Measurements from ENCODE around the gene SH3RF3. TPM values are rescaled to one million over a fixed set of nuclear protein-coding genes. Genes with fewer than 3 reads are reported as not detected.

The SH3RF3 gene
- total RNA-seq, 2 donors from 2014 or later, result 1.5 to 1.8 TPM

DNA sequence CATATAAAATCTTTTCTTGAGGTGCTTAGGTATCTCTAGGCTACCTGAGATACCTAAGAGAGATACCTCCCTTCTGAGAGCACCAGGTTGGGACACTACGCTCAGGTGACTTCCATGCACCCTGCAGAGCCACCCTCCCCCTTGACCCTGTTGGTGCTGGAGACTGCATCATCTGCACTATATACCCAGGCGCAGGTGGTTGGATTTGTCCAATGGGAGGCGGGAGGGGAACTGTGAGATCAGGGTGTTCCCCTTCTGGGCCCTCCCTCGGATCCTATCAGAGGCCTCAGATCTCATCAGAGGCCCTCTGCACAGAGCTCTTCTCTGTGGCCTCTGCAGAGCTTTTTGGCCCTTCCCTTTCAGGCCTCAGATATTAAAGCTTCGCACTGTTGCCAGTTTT is 158.4 kb downstream of the SH3RF3 start:
- Mint-ChIP-seq H3K36me3 (ENCODE audit: low read depth) (no peaks in the 10 kb centered on the region), H3K4me3 (no peak overlapping the region), H3K4me1 (no peaks in the 10 kb centered on the region), H3K27ac (no peak overlapping the region), H3K9me3 (no peaks in the 10 kb centered on the region), H3K27me3 (ENCODE audit: insufficient read depth) (no peaks in the 10 kb centered on the region)
- H3K4me1 ChIP-seq (ENCODE audit: control insufficient read depth, insufficient read depth, low read length), result no peaks in the 10 kb centered on the region
- H3K9ac ChIP-seq (ENCODE audit: extremely low read depth, low read length, poor library complexity, severe bottlenecking), result no peak overlapping the region
- H3K9me3 ChIP-seq (ENCODE audit: control insufficient read depth, low read length), result no peaks in the 10 kb centered on the region
- TF ChIP-seq, protein P1, sequence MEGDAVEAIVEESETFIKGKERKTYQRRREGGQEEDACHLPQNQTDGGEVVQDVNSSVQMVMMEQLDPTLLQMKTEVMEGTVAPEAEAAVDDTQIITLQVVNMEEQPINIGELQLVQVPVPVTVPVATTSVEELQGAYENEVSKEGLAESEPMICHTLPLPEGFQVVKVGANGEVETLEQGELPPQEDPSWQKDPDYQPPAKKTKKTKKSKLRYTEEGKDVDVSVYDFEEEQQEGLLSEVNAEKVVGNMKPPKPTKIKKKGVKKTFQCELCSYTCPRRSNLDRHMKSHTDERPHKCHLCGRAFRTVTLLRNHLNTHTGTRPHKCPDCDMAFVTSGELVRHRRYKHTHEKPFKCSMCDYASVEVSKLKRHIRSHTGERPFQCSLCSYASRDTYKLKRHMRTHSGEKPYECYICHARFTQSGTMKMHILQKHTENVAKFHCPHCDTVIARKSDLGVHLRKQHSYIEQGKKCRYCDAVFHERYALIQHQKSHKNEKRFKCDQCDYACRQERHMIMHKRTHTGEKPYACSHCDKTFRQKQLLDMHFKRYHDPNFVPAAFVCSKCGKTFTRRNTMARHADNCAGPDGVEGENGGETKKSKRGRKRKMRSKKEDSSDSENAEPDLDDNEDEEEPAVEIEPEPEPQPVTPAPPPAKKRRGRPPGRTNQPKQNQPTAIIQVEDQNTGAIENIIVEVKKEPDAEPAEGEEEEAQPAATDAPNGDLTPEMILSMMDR (conservative IDR thresholded peaks at IDR 0.05), result no peak
- 95 to 100% methylated on average over 5 of the region's 5 CpGs for WGBS, 2 experiments (ENCODE audit: insufficient coverage in 1 of 2, insufficient read length in 1 of 2)
- no peaks in the 10 kb centered on the region for H3K27me3 ChIP-seq (ENCODE audit: control insufficient read depth, insufficient read depth, low read length, poor library complexity, severe bottlenecking)
- DNase-seq, result no peak
- no peak overlapping the region for H3K4me3 ChIP-seq (ENCODE audit: low read length)
- no peak overlapping the region for H3K27ac ChIP-seq (ENCODE audit: low read depth, low read length)
- H3K36me3 ChIP-seq (ENCODE audit: control insufficient read depth, insufficient read depth, low read length), result no peaks in the 10 kb centered on the region

DNA sequence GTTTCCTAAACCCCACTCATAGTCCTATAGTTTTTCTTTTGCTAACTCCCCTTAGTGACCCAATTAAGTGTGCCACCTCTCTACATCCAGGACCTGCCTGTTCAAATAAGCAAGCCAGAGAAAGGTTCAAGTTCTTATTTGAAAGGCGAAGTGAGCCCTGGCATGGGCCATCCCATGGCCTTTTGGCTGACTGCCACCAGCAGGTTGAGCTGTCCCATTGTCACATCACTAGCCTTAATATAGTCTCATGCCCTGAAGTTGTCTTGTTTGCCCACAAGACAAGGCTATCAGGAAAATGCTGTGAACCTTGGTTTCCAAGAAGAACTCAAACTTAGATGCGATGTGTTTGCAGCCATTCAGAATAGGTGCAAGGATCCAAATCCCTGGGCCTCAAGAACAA is 158.8 kb downstream of the SH3RF3 start:
- Histone ChIP-seq H3K9ac (ENCODE audit: extremely low read depth, low read length, poor library complexity, severe bottlenecking) (no peak overlapping the region), H3K9me3 (ENCODE audit: control insufficient read depth, low read length) (no peaks in the 10 kb centered on the region), H3K4me3 (ENCODE audit: low read length) (no peak overlapping the region), H3K4me1 (ENCODE audit: control insufficient read depth, insufficient read depth, low read length) (no peaks in the 10 kb centered on the region), H3K27ac (ENCODE audit: low read depth, low read length) (no peak overlapping the region), H3K27me3 (ENCODE audit: control insufficient read depth, insufficient read depth, low read length, poor library complexity, severe bottlenecking) (no peaks in the 10 kb centered on the region), H3K36me3 (ENCODE audit: control insufficient read depth, insufficient read depth, low read length) (no peaks in the 10 kb centered on the region)
- Mint-ChIP-seq H3K4me1 (no peaks in the 10 kb centered on the region), H3K27ac (no peak overlapping the region), H3K36me3 (ENCODE audit: low read depth) (no peaks in the 10 kb centered on the region), H3K27me3 (ENCODE audit: insufficient read depth) (no peaks in the 10 kb centered on the region), H3K4me3 (no peak overlapping the region), H3K9me3 (no peaks in the 10 kb centered on the region)
- DNase-seq, result no peak
- TF ChIP-seq, protein P1 (conservative IDR thresholded peaks at IDR 0.05), result no peak
- WGBS, 2 experiments (ENCODE audit: insufficient coverage in 1 of 2, insufficient read length in 1 of 2), result 88 to 90% methylated on average over 2 of the region's 2 CpGs

DNA sequence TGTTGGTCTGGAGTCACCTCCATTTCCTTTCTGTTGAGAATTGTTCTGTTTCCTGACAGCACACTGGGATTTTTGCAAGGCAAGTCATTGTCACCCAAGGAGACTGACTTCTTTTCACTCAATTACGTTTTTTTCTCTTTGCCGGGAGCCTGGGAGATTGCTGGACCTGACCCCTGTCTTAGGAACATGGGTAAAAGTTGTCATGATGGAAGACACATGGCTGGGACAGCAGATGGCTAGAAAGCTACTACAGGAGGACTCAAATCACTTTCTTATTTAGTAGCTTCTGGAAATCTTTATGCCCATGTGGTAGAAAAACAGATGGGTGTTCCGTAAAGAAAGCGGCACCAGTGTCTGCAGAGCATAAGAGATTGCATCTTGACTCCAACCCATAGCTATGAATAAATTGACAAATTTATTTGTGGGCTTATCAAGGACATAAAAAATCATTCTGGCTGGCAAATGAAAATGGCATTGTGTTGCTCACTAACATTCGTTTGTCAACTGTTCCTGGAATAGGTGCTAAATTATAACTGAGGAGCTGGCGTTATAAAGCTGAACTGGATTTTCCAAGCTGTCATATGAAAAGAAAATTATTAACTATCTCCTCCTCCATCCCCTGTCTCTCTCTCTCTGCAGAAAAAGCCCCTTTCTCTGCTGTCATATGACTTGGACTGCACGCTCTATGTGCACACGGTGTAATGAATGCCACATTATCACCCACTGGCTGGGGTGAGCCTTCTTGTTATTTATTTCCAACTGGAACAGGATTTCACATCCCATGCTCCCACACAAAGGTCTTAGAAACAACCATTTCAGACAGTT is 159.8 kb downstream of the SH3RF3 start:
- no peaks in the 10 kb centered on the region for H3K9me3 Mint-ChIP-seq
- no peaks in the 10 kb centered on the region for H3K27me3 Mint-ChIP-seq (ENCODE audit: insufficient read depth)
- no peak overlapping the region for H3K27ac Mint-ChIP-seq
- Histone ChIP-seq H3K27me3 (ENCODE audit: control insufficient read depth, insufficient read depth, low read length, poor library complexity, severe bottlenecking) (no peaks in the 10 kb centered on the region), H3K27ac (ENCODE audit: low read depth, low read length) (no peak overlapping the region), H3K9ac (ENCODE audit: extremely low read depth, low read length, poor library complexity, severe bottlenecking) (no peak overlapping the region), H3K4me3 (ENCODE audit: low read length) (no peak overlapping the region), H3K9me3 (ENCODE audit: control insufficient read depth, low read length) (no peaks in the 10 kb centered on the region), H3K4me1 (ENCODE audit: control insufficient read depth, insufficient read depth, low read length) (no peaks in the 10 kb centered on the region), H3K36me3 (ENCODE audit: control insufficient read depth, insufficient read depth, low read length) (no peaks in the 10 kb centered on the region)
- whole genome bisulfite sequencing, 2 experiments (ENCODE audit: insufficient coverage in 1 of 2, insufficient read length in 1 of 2), result 92 to 93% methylated on average over 7 to 8 of the region's 8 CpGs
- no peak overlapping the region for H3K4me3 Mint-ChIP-seq
- DNase-seq, result no peak
- H3K4me1 Mint-ChIP-seq, result no peaks in the 10 kb centered on the region
- H3K36me3 Mint-ChIP-seq (ENCODE audit: low read depth), result no peaks in the 10 kb centered on the region
- TF ChIP-seq, protein P1 (conservative IDR thresholded peaks at IDR 0.05), result no peak
